Activated T-cell treated with anti-CD3 and anti-CD28 coated beads, Interleukin-2, amount 50 U/mL, for 48 hours (primary cell): ENCODE measurements around the gene FAM156B.
"Not testable (repeated sequence)": the region's sequence is repeated elsewhere in the genome, so short reads cannot be mapped to it uniquely, and the experiment has no call there.

Source experiments
- DNase-seq, 2 experiments: peaks; one replicate each; pipeline ENCODE4 v3.0.0-alpha.2; 2020

FAM156B gene

GRCh38 chrX:52930214-52930613 lies 33.1 kb downstream of the FAM156B start:
- not testable (repeated sequence) for DNase-seq

GRCh38 chrX:52933213-52933612 lies 36.1 kb downstream of the FAM156B start:
- DNase-seq = no peak

- no peak for DNase-seq
Observed at GRCh38 chrX:52933976-52934703, 37.0 kb downstream of the FAM156B start.

- peak; percentile 96 to 98 for DNase-seq
Observed at GRCh38 chrX:52934704-52935469, 37.8 kb downstream of the FAM156B start.

- not testable (repeated sequence) for DNase-seq
Observed at GRCh38 chrX:52935470-52935784, 38.3 kb downstream of the FAM156B start.

GRCh38 chrX:52940704-52941103 lies 43.6 kb downstream of the FAM156B start:
- DNase-seq = not testable (repeated sequence)

GRCh38 chrX:52941728-52942127 lies 44.6 kb downstream of the FAM156B start:
- not testable (repeated sequence) for DNase-seq

- DNase-seq = not testable (repeated sequence)
Observed at GRCh38 chrX:52945838-52946494, 48.8 kb downstream of the FAM156B start.

- not testable (repeated sequence) for DNase-seq
Observed at GRCh38 chrX:52947501-52947900, 50.4 kb downstream of the FAM156B start.

GRCh38 chrX:52948265-52948664 lies 51.1 kb downstream of the FAM156B start:
- not testable (repeated sequence) for DNase-seq

GRCh38 chrX:52949325-52949724 lies 52.2 kb downstream of the FAM156B start:
- DNase-seq = not testable (repeated sequence)

- not testable (repeated sequence) for DNase-seq
Observed at GRCh38 chrX:52949884-52950283, 52.8 kb downstream of the FAM156B start.
